Gastrocnemius medialis (tissue), 4 donors: ENCODE data around the gene ADH7. TPM values are rescaled to one million over a fixed set of nuclear protein-coding genes. Genes with fewer than 3 reads are reported as not detected.
A peak's percentile ranks its signal among the peaks of the same experiment; 100 is the strongest.

Source experiments
- ATAC-seq, 2 donors: fragments of 150-250 bp; one replicate each; pipeline ENCODE4 v1.9.1; 2016
- DNase-seq, 2 donors: peaks; one replicate each; pipeline ENCODE4 v3.0.0-alpha.2; 2019
- H3K27ac ChIP-seq, 4 donors: fragments of 200-600 bp; sonication (generic); 1 replicate in 1 of 4; 2 replicates in 3 of 4; pipeline ENCODE4 v1.5.1; 2016 to 2018; ENCODE audit warnings: mild to moderate bottlenecking in 2 of 4, moderate library complexity in 1 of 4
- H3K27me3 ChIP-seq, 3 donors: fragments of 200-600 bp; sonication (generic) in 2 of 3; 1 replicate in 1 of 3; 2 replicates in 2 of 3; pipeline versions ENCODE4 v1.5.1 to v1.6.0; 2016 to 2019; ENCODE audit warnings: mild to moderate bottlenecking in 1 of 3, moderate library complexity in 1 of 3
- H3K36me3 ChIP-seq, 2 donors: fragments of 200-600 bp; sonication (generic) in 1 of 2; one replicate each; pipeline ENCODE4 v1.5.1; 2017 to 2018
- H3K4me1 ChIP-seq, 2 donors: fragments of 200-600 bp; sonication (generic) in 1 of 2; one replicate each; pipeline ENCODE4 v1.5.1; 2016 to 2017; ENCODE audit warnings: mild to moderate bottlenecking in 2 of 2
- H3K4me3 ChIP-seq, 4 donors: fragments of 200-600 bp; sonication (generic) in 3 of 4; 1 replicate in 1 of 4; 2 replicates in 3 of 4; pipeline ENCODE4 v1.5.1; 2016 to 2019; ENCODE audit warnings: mild to moderate bottlenecking in 2 of 4
- H3K9me3 ChIP-seq, 3 donors: fragments of 200-600 bp; sonication (generic) in 2 of 3; 1 replicate in 1 of 3; 2 replicates in 2 of 3; pipeline ENCODE4 v1.5.1; 2016 to 2019
- CTCF ChIP-seq, 5 experiments: fragments of 450-650 bp in 3 of 5; fragments of 200-600 bp in 2 of 5; sonication (generic) in 2 of 5; IDR thresholded peaks in 4 of 5; conservative IDR thresholded peaks in 1 of 5; 1 replicate in 4 of 5; 2 replicates in 1 of 5; pipeline ENCODE4 v1.5.1; 2016 to 2019; ENCODE audit warnings: antibody characterized with exemption in 5 of 5, mild to moderate bottlenecking in 3 of 5, moderate library complexity in 3 of 5
- POLR2A ChIP-seq, 2 donors: fragments of 450-650 bp; IDR thresholded peaks; one replicate each; pipeline ENCODE4 v1.6.1; 2017; ENCODE audit warnings: antibody characterized with exemption in 2 of 2, mild to moderate bottlenecking in 2 of 2, moderate library complexity in 2 of 2
- in situ Hi-C, 4 donors: fragments of 200-750 bp; cut with MboI; loops; one replicate each; pipeline versions ENCODE4 v1.15.0 to v1.8.0; 2017; ENCODE audit warnings: low sequenced_read_pairs in 4 of 4
- intact Hi-C: fragments of 100-400 bp; cut with DNase I; formaldehyde crosslinking; loops from one replicate; pipeline ENCODE4 v1.15.1; 2023; ENCODE audit warnings: low total_unique reads
- total RNA-seq, 4 donors: library from RNA; depleted of rRNA; stranded (reverse); fragments of >200 nt; gene quantifications; one replicate each; pipeline versions ENCODE4 v1.1.0 to v1.2.3, GENCODE V29; 2016

ADH7 gene
- total RNA-seq, 4 donors from 2014 or later, result not detected

DNA sequence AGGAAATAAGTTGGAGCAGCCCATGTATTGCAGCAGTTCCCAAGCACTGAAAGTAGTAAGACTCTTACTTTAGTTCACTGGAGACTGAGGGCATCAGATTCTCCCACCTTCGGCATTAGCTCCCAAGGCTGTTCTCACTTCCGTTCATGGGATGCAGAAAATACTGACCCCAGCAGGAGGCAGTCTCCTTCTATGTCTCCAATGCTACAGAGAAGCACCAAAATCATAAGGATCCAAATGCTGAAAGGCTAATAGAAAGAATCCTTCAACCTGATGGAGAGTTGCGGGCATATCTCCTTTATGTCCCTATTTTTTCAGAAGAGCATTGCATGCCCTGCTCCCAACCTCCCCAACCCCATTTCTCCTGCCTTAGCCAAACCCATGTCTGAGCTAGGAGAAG is 32.4 kb downstream of the ADH7 start:
- no peaks in the 10 kb centered on the region for H3K36me3 ChIP-seq
- peak overlapping the region; percentile 56 to 71 (median 66) for H3K27ac ChIP-seq
- H3K4me3 ChIP-seq, result no peak overlapping the region
- TF ChIP-seq POLR2A (IDR thresholded peaks at IDR 0.05), result no peak
- no peak for TF ChIP-seq CTCF (IDR thresholded peaks at IDR 0.05 in 4 of 5, conservative IDR thresholded peaks at IDR 0.05 in 1 of 5)
- ATAC-seq (no peak), DNase-seq (no peak)
- intact Hi-C loops, result no loop called here
- no peaks in the 10 kb centered on the region for H3K9me3 ChIP-seq
- in situ Hi-C loops, result loop anchor here in 3 of 4 donors (5.0 to 25.0 kb wide), 4 partner anchors 198 to 465 kb away; partner anchors contain the start of genes EIF4E (in 1 of the 3) and METAP1 (in 1 of the 3)
- peaks cover 0 to 23% of the 10 kb centered on the region in 2 donors for H3K4me1 ChIP-seq
- no peaks in the 10 kb centered on the region for H3K27me3 ChIP-seq

GRCh38 chr4:99400831-99401230 is 34.3 kb downstream of the ADH7 start:
- intact Hi-C loops (no loop called here), in situ Hi-C loops (loop anchor here in 3 of 4 donors (5.0 to 25.0 kb wide), 4 partner anchors 196 to 464 kb away; partner anchors contain the start of genes EIF4E (in 1 of the 3) and METAP1 (in 1 of the 3))
- no peaks in the 10 kb centered on the region for H3K36me3 ChIP-seq
- ATAC-seq, result no peak
- H3K27me3 ChIP-seq, result no peaks in the 10 kb centered on the region
- no peaks in the 10 kb centered on the region for H3K9me3 ChIP-seq
- H3K4me3 ChIP-seq, result no peak overlapping the region
- H3K4me1 ChIP-seq, result peaks cover 0 to 23% of the 10 kb centered on the region in 2 donors
- no peak for DNase-seq
- no peak for TF ChIP-seq CTCF (IDR thresholded peaks at IDR 0.05 in 4 of 5, conservative IDR thresholded peaks at IDR 0.05 in 1 of 5)
- TF ChIP-seq POLR2A (IDR thresholded peaks at IDR 0.05), result no peak
- H3K27ac ChIP-seq, result no peak overlapping the region

- in situ Hi-C loops (no loop called here), intact Hi-C loops (no loop called here)
- Histone ChIP-seq H3K4me1 (peaks cover 0 to 11% of the 10 kb centered on the region in 2 donors), H3K27me3 (no peaks in the 10 kb centered on the region), H3K27ac (no peak overlapping the region), H3K4me3 (no peak overlapping the region), H3K9me3 (no peaks in the 10 kb centered on the region), H3K36me3 (no peaks in the 10 kb centered on the region)
- ATAC-seq (no peak), DNase-seq (no peak)
- no peak for TF ChIP-seq POLR2A (IDR thresholded peaks at IDR 0.05)
- TF ChIP-seq CTCF (IDR thresholded peaks at IDR 0.05 in 4 of 5, conservative IDR thresholded peaks at IDR 0.05 in 1 of 5), result no peak
These were observed 36.1 kb downstream of the ADH7 start for GRCh38 chr4:99399017-99399416.

GRCh38 chr4:99395595-99396364 is 39.4 kb downstream of the ADH7 start:
- Histone ChIP-seq H3K27me3 (no peaks in the 10 kb centered on the region), H3K36me3 (no peaks in the 10 kb centered on the region), H3K9me3 (peaks cover 0 to 7% (median 0%) of the 10 kb centered on the region in 3 donors), H3K4me3 (no peak overlapping the region), H3K27ac (no peak overlapping the region), H3K4me1 (no peaks in the 10 kb centered on the region)
- DNase-seq, result no peak
- intact Hi-C loops (no loop called here), in situ Hi-C loops (no loop called here)
- ATAC-seq, result no peak
- TF ChIP-seq POLR2A (IDR thresholded peaks at IDR 0.05) (no peak), CTCF (IDR thresholded peaks at IDR 0.05 in 4 of 5, conservative IDR thresholded peaks at IDR 0.05 in 1 of 5) (no peak)
